HEK293 (cell line): ENCODE measurements around the gene FHAD1.

Experiments used
- SCRT1 ChIP-seq: fragments of 450-650 bp; formaldehyde crosslinking; IDR thresholded peaks from 2 replicates; pipeline ENCODE4 v1.5.1; 2016; ENCODE audit warnings: missing biosample characterization, missing genetic modification characterization, borderline replicate concordance
- ZNF488 ChIP-seq: fragments of 450-650 bp; formaldehyde crosslinking; IDR thresholded peaks from 2 replicates; pipeline ENCODE4 v1.5.1; 2016; ENCODE audit warnings: missing biosample characterization, missing genetic modification characterization
- ZNF600 ChIP-seq: fragments of 450-650 bp; formaldehyde crosslinking; IDR thresholded peaks from 2 replicates; pipeline ENCODE4 v1.5.1; 2016; ENCODE audit warnings: missing biosample characterization, missing genetic modification characterization
- TF ChIP-seq, protein P1 (sequence below): fragments of 450-650 bp; formaldehyde crosslinking; IDR thresholded peaks from 2 replicates; pipeline ENCODE4 v1.5.1; 2016; ENCODE audit warnings: missing biosample characterization, missing genetic modification characterization

DNA sequence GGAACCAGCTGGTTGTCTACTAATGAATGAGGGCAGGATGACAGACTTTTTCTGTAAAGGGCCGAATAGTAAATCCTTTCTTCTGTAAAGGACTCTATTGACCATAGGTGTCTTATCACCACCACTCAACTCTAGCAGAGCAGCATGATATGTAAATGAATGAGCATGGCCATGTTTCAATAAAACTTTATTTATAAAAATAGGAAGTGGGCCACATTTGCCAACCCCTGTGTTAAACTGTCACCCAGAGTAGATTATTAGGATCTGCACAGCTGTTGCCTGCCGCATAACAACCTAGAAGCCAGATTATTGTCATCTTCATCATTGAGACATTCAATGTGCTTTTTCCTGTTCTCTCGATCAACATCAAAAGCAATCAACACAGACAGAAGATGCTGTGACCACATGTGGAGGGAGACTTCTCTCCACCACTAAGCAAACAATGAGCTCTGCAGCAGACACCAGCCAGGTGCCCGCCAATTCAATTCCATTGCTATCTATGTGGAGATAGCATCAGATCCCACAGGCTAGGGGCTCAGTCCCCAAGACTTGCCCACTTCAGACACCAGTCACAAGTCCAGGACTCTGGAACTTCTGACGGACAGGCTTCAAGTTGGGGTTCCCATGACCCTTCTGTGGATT, 155.9 kb downstream of the FHAD1 start:
- TF ChIP-seq, protein P1, sequence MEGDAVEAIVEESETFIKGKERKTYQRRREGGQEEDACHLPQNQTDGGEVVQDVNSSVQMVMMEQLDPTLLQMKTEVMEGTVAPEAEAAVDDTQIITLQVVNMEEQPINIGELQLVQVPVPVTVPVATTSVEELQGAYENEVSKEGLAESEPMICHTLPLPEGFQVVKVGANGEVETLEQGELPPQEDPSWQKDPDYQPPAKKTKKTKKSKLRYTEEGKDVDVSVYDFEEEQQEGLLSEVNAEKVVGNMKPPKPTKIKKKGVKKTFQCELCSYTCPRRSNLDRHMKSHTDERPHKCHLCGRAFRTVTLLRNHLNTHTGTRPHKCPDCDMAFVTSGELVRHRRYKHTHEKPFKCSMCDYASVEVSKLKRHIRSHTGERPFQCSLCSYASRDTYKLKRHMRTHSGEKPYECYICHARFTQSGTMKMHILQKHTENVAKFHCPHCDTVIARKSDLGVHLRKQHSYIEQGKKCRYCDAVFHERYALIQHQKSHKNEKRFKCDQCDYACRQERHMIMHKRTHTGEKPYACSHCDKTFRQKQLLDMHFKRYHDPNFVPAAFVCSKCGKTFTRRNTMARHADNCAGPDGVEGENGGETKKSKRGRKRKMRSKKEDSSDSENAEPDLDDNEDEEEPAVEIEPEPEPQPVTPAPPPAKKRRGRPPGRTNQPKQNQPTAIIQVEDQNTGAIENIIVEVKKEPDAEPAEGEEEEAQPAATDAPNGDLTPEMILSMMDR (tag by site-specific recombination) = no peak
- TF ChIP-seq ZNF488 = no peak
- TF ChIP-seq ZNF600 (tag by site-specific recombination) = no peak
- TF ChIP-seq SCRT1 = no peak
